Thymus (tissue), 14 donors: Measurements from ENCODE around the gene LRRC43. TPM values are rescaled to one million over a fixed set of nuclear protein-coding genes. Genes with fewer than 3 reads are reported as not detected.
A peak's percentile ranks its signal among the peaks of the same experiment; 100 is the strongest.

Experiments used
- DNase-seq, 9 donors: peaks; one replicate each; pipeline ENCODE4 v3.0.0-alpha.2; 2013; ENCODE audit warnings: low spot score in 9 of 9, low read depth in 6 of 9, missing footprints in 1 of 9
- H3K27ac ChIP-seq, 2 donors: one replicate each; pipeline ENCODE4 v1.5.1; 2013; ENCODE audit warnings: control low read depth in 1 of 2, low read depth in 1 of 2, low read length in 1 of 2, mild to moderate bottlenecking in 1 of 2, moderate library complexity in 1 of 2
- H3K27me3 ChIP-seq, 2 donors: one replicate each; pipeline ENCODE4 v1.5.1; 2013; ENCODE audit warnings: low read length in 1 of 2; ENCODE audit not compliant: control insufficient read depth in 2 of 2, insufficient read depth in 1 of 2
- H3K36me3 ChIP-seq, 2 donors: one replicate each; pipeline ENCODE4 v1.5.1; 2013; ENCODE audit warnings: low read length in 1 of 2, mild to moderate bottlenecking in 1 of 2, moderate library complexity in 1 of 2; ENCODE audit not compliant: control insufficient read depth in 2 of 2, insufficient read depth in 2 of 2
- H3K4me1 ChIP-seq, 2 donors: one replicate each; pipeline ENCODE4 v1.5.1; 2013; ENCODE audit warnings: low read length in 2 of 2; ENCODE audit not compliant: control insufficient read depth in 2 of 2, insufficient read depth in 2 of 2
- H3K4me3 ChIP-seq, 2 donors: one replicate each; pipeline ENCODE4 v1.5.1; 2013; ENCODE audit warnings: low read length in 2 of 2, control low read depth in 1 of 2, mild to moderate bottlenecking in 1 of 2
- H3K9me3 ChIP-seq, 2 donors: one replicate each; pipeline ENCODE4 v1.5.1; 2013; ENCODE audit warnings: low read length in 1 of 2, mild to moderate bottlenecking in 1 of 2; ENCODE audit not compliant: control insufficient read depth in 2 of 2, insufficient read depth in 1 of 2
- WGBS: extraction: QIAGEN DNeasy Blood & Tissue Kit; methylation state at CpG from one replicate; pipeline ENCODE4 v1.1.7; 2013; 5-methylcytosine and 5-hydroxymethylcytosine counted together
- long read RNA-seq, 10 donors: transcript quantifications; one replicate each; lab custom pipeline, GENCODE V29; 2026
- polyA plus RNA-seq: library from polyadenylated mRNA; stranded (reverse); fragments of 200-250 nt; gene quantifications from one replicate; pipeline ENCODE4 v1.2.3, GENCODE V29; 2013
- total RNA-seq: library from RNA; stranded (reverse); fragments of 120-200 nt; gene quantifications from one replicate; pipeline ENCODE4 v1.2.4, GENCODE V29; 2013
- donor health status: healthy.

LRRC43 gene
- total RNA-seq (0.28 TPM), polyA plus RNA-seq (0.32 TPM)
- long read RNA-seq, donor 1: 0 reads
- long read RNA-seq, donor 2: 0 reads
- long read RNA-seq, donor 3: 0 reads
- long read RNA-seq, donor 4: 0 reads
- long read RNA-seq, donor 5: 0 reads
- long read RNA-seq, donor 6: 0 reads
- long read RNA-seq, donor 7: 0 reads
- long read RNA-seq, donor 8: 0 reads
- long read RNA-seq, donor 9: 0 reads
- long read RNA-seq, donor 10: 0 reads

- peaks cover 2 to 28% of the 10 kb centered on the region in 2 donors for H3K27me3 ChIP-seq
- peak within 1 kb of the TSS; percentile 37 to 53 for H3K4me3 ChIP-seq
- no peaks in the 10 kb centered on the region for H3K36me3 ChIP-seq
- peak in 4 of 9 donors; percentile 14 to 61 (median 28) for DNase-seq
- no peaks in the 10 kb centered on the region for H3K9me3 ChIP-seq
- H3K4me1 ChIP-seq: peaks cover 3 to 16% of the 10 kb centered on the region in 2 donors
- WGBS: 3% methylated on average over 63 of the region's 63 CpGs
- no peak within 1 kb of the TSS for H3K27ac ChIP-seq
Observed at GRCh38 chr12:122182887-122183587, at the start of gene LRRC43. LRRC43 (plus strand) TSS chr12:122183123; CDS start chr12:122183145, 22 bp downstream.

GRCh38 chr12:122133192-122133950, 49.6 kb upstream of the LRRC43 start:
- DNase-seq: no peak
- Histone ChIP-seq H3K27me3 (no peaks in the 10 kb centered on the region), H3K9me3 (no peaks in the 10 kb centered on the region), H3K4me3 (no peak overlapping the region), H3K27ac (no peak overlapping the region), H3K4me1 (no peaks in the 10 kb centered on the region), H3K36me3 (peaks cover 75 to 86% of the 10 kb centered on the region in 2 donors)
- WGBS: 96% methylated on average over 28 of the region's 28 CpGs

GRCh38 chr12:122135437-122136031, 47.4 kb upstream of the LRRC43 start:
- Histone ChIP-seq H3K4me1 (no peaks in the 10 kb centered on the region), H3K27me3 (no peaks in the 10 kb centered on the region), H3K4me3 (no peak overlapping the region), H3K36me3 (peaks cover 72 to 80% of the 10 kb centered on the region in 2 donors), H3K9me3 (peaks cover 0 to 1% of the 10 kb centered on the region in 2 donors), H3K27ac (no peak overlapping the region)
- 98% methylated on average over 18 of the region's 18 CpGs for WGBS
- no peak for DNase-seq

GRCh38 chr12:122137229-122137628, 45.7 kb upstream of the LRRC43 start:
- Histone ChIP-seq H3K4me3 (no peak overlapping the region), H3K36me3 (peaks cover 81 to 83% of the 10 kb centered on the region in 2 donors), H3K9me3 (peaks cover 0 to 1% of the 10 kb centered on the region in 2 donors), H3K4me1 (no peaks in the 10 kb centered on the region), H3K27ac (no peak overlapping the region), H3K27me3 (no peaks in the 10 kb centered on the region)
- WGBS: 94% methylated on average over 10 of the region's 10 CpGs
- no peak for DNase-seq

- H3K4me3 ChIP-seq: no peak overlapping the region
- H3K27ac ChIP-seq: no peak overlapping the region
- peaks cover 81 to 83% of the 10 kb centered on the region in 2 donors for H3K36me3 ChIP-seq
- no peaks in the 10 kb centered on the region for H3K4me1 ChIP-seq
- H3K9me3 ChIP-seq: peaks cover 0 to 1% of the 10 kb centered on the region in 2 donors
- H3K27me3 ChIP-seq: no peaks in the 10 kb centered on the region
- DNase-seq: peak in 1 of 9 donors; percentile 34
- 81% methylated on average over 11 of the region's 11 CpGs for WGBS
Observed at GRCh38 chr12:122137681-122138080, 45.2 kb upstream of the LRRC43 start.

GRCh38 chr12:122138181-122138580, 44.7 kb upstream of the LRRC43 start:
- H3K27me3 ChIP-seq: no peaks in the 10 kb centered on the region
- H3K4me3 ChIP-seq: no peak overlapping the region
- WGBS: 97% methylated on average over 11 of the region's 11 CpGs
- DNase-seq: no peak
- peaks cover 0 to 1% of the 10 kb centered on the region in 2 donors for H3K9me3 ChIP-seq
- no peaks in the 10 kb centered on the region for H3K4me1 ChIP-seq
- no peak overlapping the region for H3K27ac ChIP-seq
- H3K36me3 ChIP-seq: peaks cover 81 to 83% of the 10 kb centered on the region in 2 donors

- Histone ChIP-seq H3K27ac (no peak overlapping the region), H3K4me3 (no peak overlapping the region), H3K36me3 (peaks cover 80 to 83% of the 10 kb centered on the region in 2 donors), H3K4me1 (no peaks in the 10 kb centered on the region), H3K27me3 (no peaks in the 10 kb centered on the region), H3K9me3 (peaks cover 0 to 1% of the 10 kb centered on the region in 2 donors)
- 97% methylated on average over 11 of the region's 11 CpGs for WGBS
- no peak for DNase-seq
Observed at GRCh38 chr12:122138616-122139015, 44.3 kb upstream of the LRRC43 start.

- 98% methylated on average over 15 of the region's 15 CpGs for WGBS
- Histone ChIP-seq H3K4me3 (no peak overlapping the region), H3K36me3 (peaks cover 79 to 83% of the 10 kb centered on the region in 2 donors), H3K27ac (no peak overlapping the region), H3K27me3 (no peaks in the 10 kb centered on the region), H3K9me3 (peaks cover 0 to 1% of the 10 kb centered on the region in 2 donors), H3K4me1 (no peaks in the 10 kb centered on the region)
- no peak for DNase-seq
Observed at GRCh38 chr12:122139266-122139665, 43.7 kb upstream of the LRRC43 start.
